UCSD-AML1 (cell line): ENCODE results near the gene PYCR2.
"Not testable (repeated sequence)": the region's sequence is repeated elsewhere in the genome, so short reads cannot be mapped to it uniquely, and the experiment has no call there.

ENCODE experiments used
- DNase-seq: peaks from one replicate; lab custom pipeline; 2025; ENCODE audit not compliant: unreplicated experiment; lab: John Stamatoyannopoulos, UW

PYCR2 gene

DNA sequence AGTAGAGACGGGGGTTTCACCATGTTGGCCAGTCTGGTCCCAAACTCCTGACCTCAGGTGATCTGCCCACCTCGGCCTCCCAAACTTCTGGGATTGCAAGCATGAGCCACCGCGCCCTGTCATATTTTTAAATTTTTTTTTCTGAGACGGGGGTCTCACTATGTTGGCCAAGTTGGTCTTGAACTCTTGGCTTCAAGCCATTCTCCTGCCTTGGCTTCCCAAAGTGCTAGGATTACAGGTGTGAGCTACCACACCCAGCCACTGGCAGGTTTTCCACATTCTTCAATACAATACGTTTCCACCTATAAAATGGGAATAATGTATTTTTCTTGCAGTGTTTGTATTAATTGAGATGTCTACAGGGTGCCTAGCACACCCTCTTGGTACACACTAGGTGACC lies 31.7 kb downstream of the PYCR2 start:
- no peak for DNase-seq

DNA sequence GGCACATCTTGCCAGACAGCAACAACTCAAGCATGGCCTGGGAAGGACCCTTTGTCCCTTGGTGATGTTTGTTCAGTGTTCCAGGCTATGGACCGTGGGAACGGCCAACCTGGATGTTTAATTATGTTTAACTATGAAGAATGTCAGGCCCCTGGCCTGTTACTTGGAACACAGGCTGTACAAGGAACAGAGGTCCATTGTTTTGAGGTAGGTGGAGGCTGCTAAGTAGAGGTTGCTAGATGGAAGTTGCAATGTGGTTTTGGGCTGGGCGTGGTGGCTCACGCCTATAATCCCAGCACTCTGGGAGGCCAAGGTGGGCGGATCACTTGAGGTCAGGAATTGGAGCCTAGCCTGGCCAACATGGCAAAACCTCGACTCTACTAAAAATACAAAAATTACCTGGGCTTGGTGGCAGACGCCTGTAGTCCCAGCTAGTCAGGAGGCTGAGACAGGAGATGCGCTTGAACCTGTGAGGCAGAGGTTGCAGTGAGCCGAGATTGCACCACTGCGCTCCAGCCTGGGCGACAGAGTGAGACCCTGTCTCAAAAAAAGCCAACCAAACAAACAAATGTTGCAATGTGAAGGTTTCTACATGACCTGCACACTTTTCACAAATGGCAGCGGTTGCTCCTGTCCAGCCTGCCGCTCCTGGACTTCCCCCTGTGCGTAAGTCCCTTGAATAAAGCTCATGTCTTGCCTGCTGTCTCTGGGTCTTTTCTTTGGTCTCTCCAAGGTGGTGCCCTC lies 32.6 kb downstream of the PYCR2 start:
- DNase-seq: no peak

DNA sequence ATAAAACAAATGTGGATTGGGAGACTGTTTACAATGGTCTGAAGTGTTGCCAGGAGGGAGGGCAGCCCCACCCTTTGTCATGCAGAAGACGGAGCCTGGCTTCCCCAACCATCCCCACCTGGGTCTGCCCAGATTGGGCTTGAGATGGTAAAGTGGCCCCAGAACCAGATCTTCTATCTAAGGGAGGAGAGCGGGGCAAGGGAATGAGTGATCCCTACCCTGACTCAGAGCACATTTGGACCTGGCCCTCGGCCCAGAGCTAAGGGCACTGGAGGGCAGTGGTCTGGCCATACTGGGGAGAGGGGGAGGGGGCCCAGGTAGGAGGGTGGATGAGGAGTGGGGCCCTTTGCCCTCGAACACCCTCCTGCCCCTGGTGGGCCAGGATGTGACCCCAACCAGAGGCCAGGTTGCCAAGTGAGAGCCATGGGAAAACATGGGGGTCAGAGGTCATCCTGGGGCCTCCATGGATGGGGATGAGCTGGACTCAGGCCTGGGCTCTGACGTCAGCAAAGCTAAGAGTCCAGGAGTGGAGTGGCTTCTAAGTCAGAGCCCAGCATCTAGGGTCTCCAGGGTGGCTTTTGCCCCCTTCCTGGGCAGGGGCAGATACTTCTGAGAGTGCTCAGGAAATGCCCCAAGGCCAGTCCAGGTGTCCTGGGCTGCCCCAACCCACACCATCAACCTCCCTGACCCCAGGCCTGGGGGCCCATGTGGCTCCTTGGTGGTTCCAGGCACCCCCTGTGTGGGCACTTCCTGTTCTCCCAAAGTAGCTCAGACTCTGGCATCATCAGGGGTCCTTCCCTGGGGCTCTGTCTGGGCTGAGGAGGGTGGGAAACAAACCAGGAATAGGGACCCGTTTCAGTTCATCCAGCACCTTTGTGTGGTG lies 33.5 kb downstream of the PYCR2 start:
- no peak for DNase-seq

DNA sequence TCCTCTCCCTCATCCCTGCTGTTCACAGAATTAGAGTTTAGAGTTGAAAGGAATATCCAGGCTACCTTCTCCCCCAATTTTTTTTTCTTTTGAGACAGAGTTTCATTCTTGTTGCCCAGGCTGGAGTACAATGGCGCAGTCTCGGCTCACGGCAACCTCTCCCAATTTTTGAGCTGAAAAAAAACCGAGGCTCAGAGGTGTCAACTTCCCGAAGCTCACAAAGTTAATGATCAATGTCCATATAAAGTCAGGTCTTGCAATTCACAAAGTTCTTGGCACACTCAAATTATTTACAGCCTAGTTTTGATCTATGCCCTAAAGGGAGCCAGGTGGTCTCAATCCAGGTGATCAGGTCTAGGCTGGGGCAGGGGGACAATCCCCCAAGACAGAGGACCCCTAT lies 34.3 kb downstream of the PYCR2 start:
- no peak for DNase-seq

DNA sequence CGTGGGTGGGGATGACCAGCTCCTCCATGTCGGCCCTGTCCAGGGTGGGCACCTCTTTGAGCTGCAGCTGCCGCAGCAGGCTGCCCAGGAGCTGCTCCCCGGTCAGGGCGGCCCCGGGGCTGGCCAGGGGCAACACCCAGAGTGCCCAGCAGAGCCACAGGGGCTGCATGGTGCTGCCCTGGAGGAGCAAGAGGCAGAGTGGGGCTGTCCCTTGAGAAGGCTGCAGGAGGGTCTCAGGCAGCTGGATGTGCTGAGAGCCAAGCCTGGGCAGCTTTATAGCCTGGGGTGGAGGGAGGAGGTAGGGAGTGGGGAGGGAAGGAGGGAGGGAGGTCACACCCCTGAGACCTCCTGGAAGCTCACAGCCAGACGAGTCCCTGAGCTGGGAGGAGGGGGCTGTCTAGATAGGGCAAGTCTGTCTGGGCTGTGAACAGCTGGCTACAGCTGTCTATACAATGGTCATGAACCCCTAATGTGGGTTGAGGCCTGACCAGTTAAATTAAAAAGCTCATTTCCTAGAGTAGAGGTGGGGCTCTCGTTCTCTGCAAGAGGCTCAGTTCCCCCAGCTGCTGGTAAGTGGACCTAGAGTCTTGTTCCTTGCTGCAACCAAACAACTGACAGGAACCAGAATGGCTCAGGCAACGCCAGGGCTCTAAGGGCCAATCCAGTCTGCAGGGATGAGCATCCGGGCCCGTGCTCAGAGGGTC lies 35.0 kb downstream of the PYCR2 start, which contains the start of gene LEFTY1:
LEFTY1 (minus strand) TSS at position 249 of the 704 bp plus-strand sequence; CDS start at position 169, 80 bp downstream.
- no peak for DNase-seq

DNA sequence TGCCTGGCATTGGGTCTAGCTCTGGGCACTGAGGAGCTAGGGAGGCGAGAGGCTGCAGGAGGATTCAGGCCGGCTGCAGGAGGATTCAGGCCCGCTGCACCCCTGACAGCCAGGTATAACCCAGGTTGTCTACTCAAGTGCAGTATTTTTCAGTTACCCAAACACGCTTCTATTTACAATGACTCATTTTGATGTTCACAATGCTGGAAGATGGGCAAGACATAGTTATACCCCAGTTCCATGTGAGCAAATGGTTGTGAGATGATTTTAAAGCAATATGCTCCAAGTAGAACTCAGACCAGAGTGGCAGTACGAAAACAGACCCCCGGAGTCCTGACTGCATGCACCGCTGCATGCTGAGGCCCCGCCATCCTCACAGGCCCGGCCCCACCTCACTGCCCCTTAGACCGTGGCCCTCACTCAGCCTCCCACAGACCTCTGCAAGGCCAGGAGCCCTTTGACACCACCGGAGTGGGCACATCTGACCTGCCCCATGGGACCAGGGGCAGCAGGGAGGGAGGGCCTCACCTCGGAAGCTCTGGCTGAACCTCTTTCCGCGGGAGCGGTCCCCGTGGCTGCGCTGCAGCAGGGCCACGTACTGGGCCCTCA lies 35.7 kb downstream of the PYCR2 start:
- no peak for DNase-seq

DNA sequence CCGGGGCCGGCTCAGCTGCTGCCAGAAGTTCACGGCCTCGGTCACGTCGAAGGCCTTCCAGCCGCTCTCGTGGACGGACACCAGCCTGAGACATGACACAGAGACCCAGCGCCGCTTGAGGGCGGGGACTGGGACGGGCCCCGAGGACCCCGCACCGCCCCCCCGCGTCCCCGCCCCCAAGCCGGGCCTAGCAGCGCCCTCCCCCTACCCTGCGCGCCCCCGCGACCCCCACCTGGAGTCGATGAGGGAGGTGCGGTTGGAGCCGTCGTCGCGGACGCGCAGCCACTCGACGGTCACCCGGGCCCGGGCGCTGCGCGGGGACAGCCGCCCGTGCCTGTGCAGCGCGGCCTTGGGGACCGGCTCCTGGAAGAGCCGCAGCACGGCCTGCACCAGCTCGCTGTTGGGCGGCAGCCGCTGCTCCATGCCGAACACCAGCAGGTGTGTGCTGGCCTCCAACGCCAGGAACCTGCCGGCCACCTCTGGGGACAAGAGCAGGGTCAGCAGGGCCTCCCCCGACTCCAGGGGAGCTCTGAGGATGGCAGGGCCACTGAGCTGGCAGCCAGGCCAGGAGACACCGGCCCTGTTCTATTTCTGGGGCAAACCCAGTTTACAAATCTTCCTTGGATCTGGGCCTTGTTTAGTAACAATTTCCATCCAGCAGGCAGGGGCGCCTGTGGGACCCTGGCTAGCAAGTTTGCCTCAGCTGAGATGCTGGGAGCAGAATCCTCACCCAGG lies 36.3 kb downstream of the PYCR2 start:
- not testable (repeated sequence) for DNase-seq

DNA sequence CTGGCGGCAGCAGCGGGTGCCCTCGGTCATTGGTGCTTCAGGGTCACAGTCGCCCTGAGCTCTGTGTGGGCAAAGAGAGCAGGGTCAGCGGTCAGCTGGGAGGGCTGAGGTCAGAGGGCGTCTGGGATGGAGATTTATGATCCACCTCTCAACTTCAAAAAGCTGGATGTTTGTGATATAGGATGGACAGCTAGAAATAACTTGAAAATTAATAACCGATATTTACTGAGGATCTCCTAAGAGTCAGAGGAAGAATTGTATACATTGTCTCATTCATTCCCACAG lies 37.1 kb downstream of the PYCR2 start:
- DNase-seq: no peak

DNA sequence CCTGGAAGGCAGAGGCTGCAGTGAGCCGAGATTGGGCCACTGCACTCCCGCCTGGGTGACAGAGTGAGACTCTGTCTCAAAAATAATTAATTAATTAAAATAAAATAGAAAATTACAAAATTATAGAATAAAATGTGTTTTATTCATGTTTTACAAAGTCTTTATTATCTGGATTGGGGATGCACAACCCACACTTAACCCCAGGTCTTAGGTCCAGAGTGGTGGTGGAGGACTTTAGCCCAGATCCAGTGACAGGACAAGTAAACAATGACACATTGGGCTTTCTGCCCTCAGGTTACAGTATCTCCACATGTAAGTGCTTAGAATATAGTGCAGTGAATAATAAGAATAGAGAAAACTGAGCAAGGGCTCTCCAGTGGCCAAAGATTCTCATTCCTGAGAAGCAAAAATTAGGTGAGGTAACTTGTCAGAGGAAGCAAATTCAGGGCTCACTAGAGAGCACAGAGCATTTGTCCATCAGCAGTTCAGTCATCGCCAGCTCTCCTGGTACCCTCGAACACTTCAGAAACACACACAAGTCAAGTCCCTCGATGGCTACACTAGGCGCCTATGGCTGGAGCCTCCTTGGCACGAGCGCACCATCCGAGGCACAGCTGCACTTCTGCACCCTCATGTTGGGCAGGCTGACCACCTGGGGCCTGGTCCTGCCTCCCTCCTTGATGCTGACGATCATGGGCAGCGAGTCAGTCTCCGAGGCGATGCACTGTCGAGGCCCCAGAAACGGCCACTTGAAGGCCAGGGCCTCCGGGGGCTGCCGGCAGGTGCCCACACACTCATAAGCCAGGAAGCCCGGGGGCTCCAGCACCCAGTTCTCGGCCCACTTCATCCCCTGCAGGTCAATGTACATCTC lies 37.7 kb downstream of the PYCR2 start:
- no peak for DNase-seq

DNA sequence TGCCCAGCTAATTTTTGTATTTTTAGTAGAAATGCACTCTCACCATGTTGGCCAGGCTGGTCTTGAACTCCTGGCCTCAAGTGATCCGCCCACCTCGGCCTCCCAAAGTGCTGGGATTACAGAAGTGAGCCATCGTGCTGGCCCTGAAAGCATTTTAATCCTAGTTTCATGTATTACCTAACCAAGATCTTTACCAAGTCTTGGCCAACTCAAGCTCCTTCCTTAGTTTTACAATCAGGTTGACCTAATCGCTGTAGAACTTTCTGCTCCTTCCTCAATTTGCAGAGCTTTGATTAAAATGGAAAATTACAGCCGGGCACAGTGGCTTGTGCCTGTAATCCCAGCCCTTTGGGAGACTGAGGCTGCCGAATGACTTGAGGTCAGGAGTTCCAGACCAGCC lies 38.7 kb downstream of the PYCR2 start:
- no peak for DNase-seq

DNA sequence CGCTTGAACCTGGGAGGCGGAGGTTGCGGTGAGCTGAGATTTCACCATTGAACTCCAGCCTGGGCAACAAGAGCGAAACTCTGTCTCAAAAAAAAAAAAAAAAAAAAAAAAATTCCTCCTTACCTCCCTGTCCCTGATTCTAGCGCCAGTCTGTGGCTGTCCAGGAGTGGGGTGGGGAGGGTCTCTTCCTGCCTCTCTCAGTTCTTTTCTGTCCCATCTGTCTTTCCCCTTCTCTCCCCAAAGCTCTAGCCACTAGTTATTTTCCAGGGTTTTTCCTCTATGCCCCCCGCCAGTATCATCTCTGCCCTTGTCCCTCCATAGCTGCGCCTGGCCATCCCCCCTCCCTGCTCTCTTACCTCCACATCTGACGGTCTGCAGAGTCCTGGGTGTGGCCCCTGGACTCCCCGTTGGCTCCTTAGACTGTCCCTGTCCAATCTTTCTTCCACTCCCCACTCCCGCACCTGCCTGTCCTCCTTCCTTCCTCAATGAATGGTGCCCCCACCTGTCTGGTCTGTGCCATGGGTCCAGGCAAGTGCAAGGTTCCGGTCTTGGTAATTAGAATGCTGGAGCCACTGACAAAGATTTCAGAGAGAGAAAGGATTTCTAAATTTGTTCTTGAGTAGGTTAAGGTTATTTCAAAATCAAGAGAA lies 40.3 kb downstream of the PYCR2 start:
- DNase-seq: no peak

DNA sequence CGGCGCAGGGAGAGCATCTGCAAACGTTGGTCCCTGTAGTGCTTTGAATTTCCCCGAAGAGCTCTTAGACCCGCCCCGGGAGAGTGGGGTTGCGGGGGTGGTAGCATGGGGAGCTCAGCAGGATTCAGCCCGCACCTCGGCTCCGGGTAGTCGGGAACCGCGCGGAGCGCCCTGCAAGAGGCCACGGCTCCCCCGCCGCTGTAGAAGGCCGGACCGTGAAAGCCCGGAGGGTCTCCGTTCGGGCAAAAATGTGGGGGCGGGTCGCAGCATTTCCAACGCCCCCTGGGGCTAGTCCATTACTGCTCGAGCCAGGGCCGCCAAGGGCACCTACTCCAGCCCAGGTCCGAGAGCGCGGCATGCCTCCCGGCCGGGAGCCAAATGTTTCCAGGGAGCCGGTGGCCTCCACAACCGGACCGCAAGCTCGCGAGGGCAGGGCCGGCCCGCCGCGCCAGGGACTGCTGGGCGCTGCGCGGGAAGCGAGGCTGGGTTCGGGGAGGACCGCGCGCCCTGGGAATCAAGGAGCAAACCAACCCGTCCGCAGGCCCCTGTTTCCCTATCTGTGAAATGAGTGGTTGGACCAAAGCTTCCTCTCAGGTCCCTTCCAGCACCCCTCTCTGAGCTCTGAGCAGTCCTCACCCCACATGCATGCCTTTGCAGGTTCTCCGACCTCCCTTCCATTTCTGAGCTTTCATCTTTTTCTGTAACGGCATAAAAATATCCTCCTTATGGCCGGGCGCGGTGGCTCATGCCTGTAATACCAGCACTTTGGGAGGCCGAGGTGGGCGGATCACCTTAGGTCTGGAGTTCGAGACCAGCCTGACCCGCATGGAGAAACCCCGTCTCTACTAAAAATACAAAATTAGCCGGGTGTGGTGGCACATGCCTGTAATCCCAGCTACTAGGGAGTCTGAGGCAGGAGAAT lies 41.1 kb downstream of the PYCR2 start:
- peak; percentile 69 for DNase-seq

DNA sequence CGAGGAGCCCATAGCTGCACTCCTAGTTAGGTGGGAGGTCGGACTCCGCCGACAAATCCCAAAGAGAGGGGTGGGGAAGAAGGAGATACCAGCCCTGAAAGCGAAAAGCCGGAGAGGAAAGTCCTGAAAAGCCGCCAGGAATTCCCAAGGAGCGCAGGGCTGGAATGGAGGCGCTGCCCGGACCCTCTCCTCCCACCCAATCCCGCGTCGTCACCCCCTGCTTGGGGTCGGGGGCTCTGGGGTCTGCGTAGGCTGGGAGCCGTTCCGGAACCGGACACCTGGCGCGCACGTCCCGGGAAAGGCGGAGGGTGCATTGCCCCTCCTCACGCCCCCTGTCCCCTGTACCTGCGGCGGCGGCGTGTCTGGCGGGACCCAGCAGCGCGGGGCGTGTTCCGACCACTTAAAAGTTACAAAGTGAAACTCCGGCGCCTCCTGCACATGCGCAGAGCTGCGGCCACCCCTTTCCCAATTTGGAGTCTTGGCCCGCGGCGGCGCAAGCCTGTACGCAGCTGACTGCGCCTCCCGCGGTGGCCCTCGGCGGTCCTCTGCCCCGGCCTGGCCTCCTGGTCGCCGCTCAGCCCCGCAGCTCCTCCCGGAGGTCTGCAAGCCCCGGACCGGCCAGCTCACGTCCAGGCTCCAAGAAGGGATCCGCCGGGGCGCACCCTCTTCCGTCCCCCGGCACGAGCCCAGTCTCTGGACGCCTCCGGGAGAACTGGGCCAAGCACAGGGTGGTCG lies 41.9 kb downstream of the PYCR2 start, which contains the start of gene TMEM63A:
TMEM63A (minus strand) TSS at position 422 of the 735 bp plus-strand sequence. CDS start 4,800 bp downstream, outside the sequence.
- peak; percentile 89 for DNase-seq

DNA sequence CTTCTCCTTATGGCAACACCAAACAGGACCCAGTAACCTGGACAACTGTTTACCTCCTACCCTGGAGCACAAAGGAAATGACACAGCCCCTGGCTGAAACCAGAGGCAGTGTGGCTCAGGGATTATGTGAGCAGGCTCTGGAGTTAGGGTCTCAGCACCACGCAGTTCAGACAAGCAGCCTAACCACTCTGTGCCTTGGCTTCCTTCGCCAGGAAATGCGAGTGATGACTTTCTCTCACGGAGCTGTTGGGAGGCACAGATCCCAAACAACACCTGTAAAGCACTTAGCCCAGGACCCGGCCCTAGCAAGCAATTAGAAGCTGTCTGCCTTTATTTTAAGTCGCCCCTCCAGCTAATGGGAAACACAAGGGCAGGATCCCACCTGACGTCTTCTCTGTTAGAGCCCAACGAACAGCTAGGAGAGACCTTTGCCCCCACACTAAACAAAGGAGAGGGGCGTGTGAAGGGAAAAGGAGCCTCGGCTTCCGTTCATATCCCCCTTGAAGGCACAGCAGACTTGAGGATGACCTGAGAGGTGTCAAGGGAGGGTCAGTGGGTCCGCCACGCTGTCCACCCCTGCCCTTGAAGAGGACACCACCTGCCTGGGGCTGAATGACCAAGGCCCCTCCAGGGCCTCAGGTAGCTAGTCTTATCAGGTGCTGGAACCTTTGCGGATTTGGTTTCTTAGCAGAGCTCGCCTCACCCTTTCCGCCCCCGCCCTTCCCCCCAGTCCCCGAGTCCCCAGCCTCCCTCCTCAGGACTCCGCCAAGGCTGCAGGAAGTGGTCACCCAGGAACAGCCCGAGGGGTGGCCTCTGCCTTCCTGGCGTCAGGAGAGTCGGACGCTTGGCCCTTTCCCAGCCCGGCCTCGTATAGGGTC lies 42.7 kb downstream of the PYCR2 start:
- DNase-seq: peak; percentile 70

DNA sequence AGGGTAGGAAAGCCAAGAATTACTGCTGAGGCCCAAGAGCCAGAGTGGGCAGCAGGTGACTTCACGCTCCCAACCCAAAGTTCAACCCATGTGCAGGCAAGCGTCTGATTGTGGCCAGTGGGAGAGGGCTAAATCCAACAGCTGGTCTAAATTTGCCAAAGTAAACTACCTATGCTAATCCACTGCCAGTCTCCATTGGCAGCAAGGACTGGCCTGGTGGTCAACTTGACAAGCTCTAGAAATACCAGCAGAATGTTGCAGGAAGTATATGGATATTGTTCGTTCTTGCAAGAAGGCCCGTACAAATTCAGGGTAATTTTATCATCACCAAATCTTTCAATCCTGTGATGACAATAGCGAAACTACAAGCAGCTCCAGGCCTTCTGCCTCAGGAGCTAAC lies 43.4 kb downstream of the PYCR2 start:
- no peak for DNase-seq

DNA sequence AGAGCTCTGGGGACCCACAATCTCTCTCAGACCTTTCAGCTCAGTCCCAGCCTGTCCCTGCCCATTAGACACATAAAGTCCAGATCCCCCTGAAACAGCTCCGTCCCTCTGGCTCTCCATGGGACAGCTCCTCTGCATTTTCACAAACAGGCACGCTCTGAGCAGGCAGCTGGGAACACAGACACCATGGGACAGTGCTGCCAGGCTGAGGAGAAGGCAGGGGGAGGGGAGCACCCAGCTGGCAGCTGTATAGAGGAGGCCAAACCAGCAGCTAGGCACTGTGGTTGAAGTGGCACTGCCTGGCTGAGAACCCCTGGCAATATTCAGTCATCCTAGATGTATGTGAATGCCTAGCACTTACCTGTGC lies 43.8 kb downstream of the PYCR2 start:
- no peak for DNase-seq
